Neural cell (in vitro differentiated cells): ENCODE results near the gene DLG2. TPM values are rescaled to one million over a fixed set of nuclear protein-coding genes. Genes with fewer than 3 reads are reported as not detected.

ENCODE experiments used
- H2AFZ ChIP-seq: fragments of 200-600, 300-800 bp; sonication (generic), shearing (Covaris generic); 2 replicates; pipeline ENCODE4 v1.6.0; 2014; ENCODE audit warnings: low read depth, mild to moderate bottlenecking, antibody characterized with exemption, low read length, moderate library complexity
- H3F3A ChIP-seq: fragments of 200-600 bp; shearing (Covaris generic); 2 replicates; pipeline ENCODE4 v1.6.1; 2016; ENCODE audit warnings: mild to moderate bottlenecking, moderate library complexity, mixed read lengths, antibody characterized with exemption, low read length; ENCODE audit not compliant: insufficient read depth, poor library complexity, severe bottlenecking
- H3K27ac ChIP-seq: fragments of 200-600, 300-800 bp; sonication (generic), shearing (Covaris generic); 2 replicates; pipeline ENCODE4 v1.5.1; 2014; ENCODE audit warnings: mild to moderate bottlenecking, low read length, moderate library complexity
- H3K27me3 ChIP-seq: fragments of 300-800, 200-600 bp; sonication (generic), shearing (Covaris generic); 2 replicates; pipeline ENCODE4 v1.6.0; 2014; ENCODE audit warnings: mild to moderate bottlenecking, low read depth, low read length, moderate library complexity; ENCODE audit not compliant: insufficient read depth
- H3K36me3 ChIP-seq: fragments of 300-800, 200-600 bp; sonication (generic), shearing (Covaris generic); 2 replicates; pipeline ENCODE4 v1.5.1; 2014; ENCODE audit warnings: mild to moderate bottlenecking, antibody characterized with exemption, low read length, moderate library complexity; ENCODE audit not compliant: insufficient read depth
- H3K4me2 ChIP-seq: fragments of 300-800, 200-600 bp; sonication (generic), shearing (Covaris generic); 2 replicates; pipeline ENCODE4 v1.6.0; 2014; ENCODE audit warnings: mild to moderate bottlenecking, low read length
- H3K4me3 ChIP-seq: fragments of 300-800, 200-600 bp; sonication (generic), shearing (Covaris generic); 2 replicates; pipeline ENCODE4 v1.5.1; 2014; ENCODE audit warnings: mild to moderate bottlenecking, low read length, moderate library complexity
- H3K79me2 ChIP-seq: fragments of 200-600 bp; shearing (Covaris generic); replicated peaks from 2 replicates; pipeline ENCODE4 v1.6.0; 2014; ENCODE audit warnings: mild to moderate bottlenecking, low read length, moderate library complexity; ENCODE audit not compliant: insufficient read depth
- H3K9ac ChIP-seq: fragments of 300-800, 200-600 bp; sonication (generic), shearing (Covaris generic); 2 replicates; pipeline ENCODE4 v1.6.1; 2016; ENCODE audit warnings: mild to moderate bottlenecking, low read length, mixed read lengths
- H3K9me2 ChIP-seq: fragments of 200-600 bp; shearing (Covaris generic); 2 replicates; pipeline ENCODE4 v1.6.1; 2016; ENCODE audit warnings: mild to moderate bottlenecking, low read length, mixed read lengths; ENCODE audit not compliant: insufficient read depth
- H3K9me3 ChIP-seq: fragments of 200-600, 300-800 bp; sonication (generic), shearing (Covaris generic); 2 replicates; pipeline ENCODE4 v1.6.1; 2016; ENCODE audit warnings: mild to moderate bottlenecking, mixed run types, low read length, moderate library complexity, mixed read lengths
- H4K20me1 ChIP-seq: fragments of 200-600 bp; shearing (Covaris generic); 2 replicates; pipeline ENCODE4 v1.6.1; 2016; ENCODE audit warnings: mild to moderate bottlenecking, mixed run types; ENCODE audit not compliant: insufficient read depth
- CTCF ChIP-seq: fragments of 450-650 bp; IDR thresholded peaks from 2 replicates; pipeline ENCODE4 v1.5.1; 2014; ENCODE audit warnings: antibody characterized with exemption, mild to moderate bottlenecking, moderate library complexity; ENCODE audit not compliant: poor library complexity, severe bottlenecking
- EP300 ChIP-seq: fragments of 450-650 bp; conservative IDR thresholded peaks from 2 replicates; pipeline ENCODE4 v1.6.1; 2014; ENCODE audit warnings: antibody characterized with exemption, mild to moderate bottlenecking, moderate library complexity; ENCODE audit not compliant: poor library complexity, severe bottlenecking
- EZH2 ChIP-seq: fragments of 200-600, 300-800 bp; shearing (Covaris generic), sonication (generic); IDR thresholded peaks from 2 replicates; pipeline ENCODE4 v1.6.1; 2014; ENCODE audit warnings: antibody characterized with exemption, low read length, borderline replicate concordance, mild to moderate bottlenecking; ENCODE audit not compliant: insufficient read depth, poor library complexity, severe bottlenecking
- MXI1 ChIP-seq: fragments of 450-650 bp; conservative IDR thresholded peaks from 2 replicates; pipeline ENCODE4 v1.6.1; 2014; ENCODE audit warnings: antibody characterized with exemption, mild to moderate bottlenecking; ENCODE audit not compliant: poor library complexity, severe bottlenecking
- POLR2AphosphoS5 ChIP-seq: IDR thresholded peaks from 2 replicates; pipeline ENCODE4 v1.6.1; 2012
- RAD21 ChIP-seq: fragments of 450-650 bp; conservative IDR thresholded peaks from 2 replicates; pipeline ENCODE4 v1.6.1; 2014; ENCODE audit warnings: antibody characterized with exemption, mild to moderate bottlenecking, moderate library complexity
- REST ChIP-seq: IDR thresholded peaks from 2 replicates; pipeline ENCODE4 v1.6.1; 2012; ENCODE audit warnings: borderline replicate concordance
- SMC3 ChIP-seq: fragments of 450-650 bp; conservative IDR thresholded peaks from 2 replicates; pipeline ENCODE4 v1.6.1; 2014; ENCODE audit warnings: antibody characterized with exemption, mild to moderate bottlenecking, moderate library complexity; ENCODE audit not compliant: poor library complexity
- TAF1 ChIP-seq: IDR thresholded peaks from 2 replicates; pipeline ENCODE4 v1.6.1; 2012; ENCODE audit warnings: low read depth
- polyA plus RNA-seq: library from polyadenylated mRNA; depleted of rRNA; stranded (reverse); fragments of >200 nt; gene quantifications from 2 replicates; pipeline ENCODE4 v1.2.3, GENCODE V29; 2014

Gene DLG2
- polyA plus RNA-seq, 1 donor from 2014 or later: 179 TPM

- Histone ChIP-seq H3K9me3 (no peaks in the 10 kb centered on the region), H3K27ac (no peak overlapping the region), H3K79me2 (peaks cover 14% of the 10 kb centered on the region), H3K27me3 (no peaks in the 10 kb centered on the region), H3K4me3 (no peak overlapping the region), H2AFZ (no peak overlapping the region), H4K20me1 (no peaks in the 10 kb centered on the region), H3K9me2 (no peaks in the 10 kb centered on the region), H3K4me2 (no peak overlapping the region), H3K36me3 (peaks cover 14% of the 10 kb centered on the region), H3K9ac (no peak overlapping the region), H3F3A (no peaks in the 10 kb centered on the region)
- no peak for TF ChIP-seq EP300
- no peak for TF ChIP-seq REST
- no peak for TF ChIP-seq MXI1
- no peak for TF ChIP-seq SMC3
- TF ChIP-seq CTCF: no peak
- TF ChIP-seq POLR2AphosphoS5: no peak
- TF ChIP-seq EZH2: no peak
- TF ChIP-seq RAD21: no peak
- no peak for TF ChIP-seq TAF1
These were observed 25.8 kb upstream of the DLG2 start for GRCh38 chr11:85652786-85653447.

- Histone ChIP-seq H3K36me3 (peaks cover 8% of the 10 kb centered on the region), H3K79me2 (peaks cover 9% of the 10 kb centered on the region), H3F3A (no peaks in the 10 kb centered on the region), H2AFZ (no peak overlapping the region), H3K27ac (no peak overlapping the region), H3K9me3 (no peaks in the 10 kb centered on the region), H3K9ac (no peak overlapping the region), H3K4me3 (no peak overlapping the region), H4K20me1 (no peaks in the 10 kb centered on the region), H3K9me2 (no peaks in the 10 kb centered on the region), H3K27me3 (no peaks in the 10 kb centered on the region), H3K4me2 (no peak overlapping the region)
- TF ChIP-seq MXI1 (no peak), RAD21 (no peak), EP300 (no peak), SMC3 (no peak), TAF1 (no peak), POLR2AphosphoS5 (no peak), EZH2 (no peak), REST (no peak), CTCF (no peak)
These were observed 24.0 kb upstream of the DLG2 start for GRCh38 chr11:85651118-85651517.
